Measurements from ENCODE around the gene HRH1.
"Not testable (repeated sequence)": the region's sequence is repeated elsewhere in the genome, so short reads cannot be mapped to it uniquely, and the experiment has no call there.

The HRH1 gene

GRCh38 chr3:11143476-11143875 is 10.8 kb upstream of the HRH1 start:
- DNase-seq = no peak

- no peak for DNase-seq
Measured at GRCh38 chr3:11144996-11145395, 9.3 kb upstream of the HRH1 start.

GRCh38 chr3:11145888-11146287 is 8.4 kb upstream of the HRH1 start:
- DNase-seq = no peak

- DNase-seq = no peak
Measured at GRCh38 chr3:11146773-11147660, 7.3 kb upstream of the HRH1 start.

- DNase-seq = no peak
Measured at GRCh38 chr3:11150256-11150655, 4.0 kb upstream of the HRH1 start.

GRCh38 chr3:11152301-11152700 is 2.0 kb upstream of the HRH1 start:
- DNase-seq = no peak

GRCh38 chr3:11154953-11155325 is 646 bp downstream of the HRH1 start:
- DNase-seq = peak; percentile 51

- DNase-seq = peak; percentile 68
Measured at GRCh38 chr3:11155341-11156025, 1.2 kb downstream of the HRH1 start.

GRCh38 chr3:11156026-11156410 is 1.7 kb downstream of the HRH1 start:
- no peak for DNase-seq

- no peak for DNase-seq
Measured at GRCh38 chr3:11157421-11157820, 3.1 kb downstream of the HRH1 start.

- DNase-seq = no peak
Measured at GRCh38 chr3:11159421-11159904, 5.2 kb downstream of the HRH1 start.

- no peak for DNase-seq
Measured at GRCh38 chr3:11161666-11162065, 7.4 kb downstream of the HRH1 start.

GRCh38 chr3:11162401-11163345 is 8.4 kb downstream of the HRH1 start:
- no peak for DNase-seq

GRCh38 chr3:11164607-11165006 is 10.3 kb downstream of the HRH1 start:
- no peak for DNase-seq

GRCh38 chr3:11165476-11165875 is 11.2 kb downstream of the HRH1 start:
- no peak for DNase-seq

GRCh38 chr3:11166807-11167400 is 12.6 kb downstream of the HRH1 start:
- DNase-seq = not testable (repeated sequence)

GRCh38 chr3:11167590-11167989 is 13.3 kb downstream of the HRH1 start:
- DNase-seq = no peak

GRCh38 chr3:11168406-11168805 is 14.1 kb downstream of the HRH1 start:
- DNase-seq = no peak

GRCh38 chr3:11168881-11169805 is 14.8 kb downstream of the HRH1 start:
- DNase-seq = no peak

- DNase-seq = no peak
Measured at GRCh38 chr3:11170052-11170770, 15.9 kb downstream of the HRH1 start.

Measured in retina (tissue), 1 donor.